HepG2 (cell line): Measurements from ENCODE around the gene BMPR1B. TPM values are rescaled to one million over a fixed set of nuclear protein-coding genes. Genes with fewer than 3 reads are reported as not detected.

ENCODE experiments used
- ATAC-seq: fragments of 200-7000 bp; cut with Tn5 transposase; 3 replicates; pipeline ENCODE4 v1.9.1; 2020; ENCODE audit warnings: mild to moderate bottlenecking, moderate library complexity
- BruUV-seq: library from RNA; stranded (reverse); fragments of 400-500 nt; replicated peaks from 2 replicates; lab custom pipeline; 2021; lab: Mats Ljungman, UMichigan
- CTCF ChIA-PET: fragments of 300-600 bp; formaldehyde crosslinking; extraction: SDS; loops from one replicate; lab custom pipeline; 2021; ENCODE audit warnings: low total read pairs, inconsistent platforms, low intra/inter-chr PET ratio; lab: Yijun Ruan, JAX
- POLR2A ChIA-PET: fragments of 350-600 bp; sonication (Branson Sonifier 250); formaldehyde crosslinking; loops from one replicate; lab custom pipeline; 2020; ENCODE audit warnings: antibody characterized with exemption, inconsistent platforms; lab: Yijun Ruan, JAX
- DNase-seq: peaks from one replicate; pipeline ENCODE4 v3.0.0-alpha.2; 2015; ENCODE audit warnings: low spot score
- FAIRE-seq: peaks from 3 replicates; lab custom pipeline; 2011; peaks lifted over from hg19 to GRCh38; lab: Jason Lieb, UNC
- H2AFZ ChIP-seq: one replicate; pipeline ENCODE4 v1.6.1; 2011; ENCODE audit warnings: low read length, inconsistent platforms
- H3K27ac ChIP-seq: fragments of 300-600 bp; 3 replicates; pipeline ENCODE4 v1.8.0; 2011; ENCODE audit warnings: mixed run types, mild to moderate bottlenecking, mixed read lengths, low read length, inconsistent platforms; ENCODE audit not compliant: insufficient read depth; ENCODE audit errors: extremely low read length
- H3K27me3 ChIP-seq, 2 experiments: fragments of 200-600 bp in 1 of 2; 2 replicates in 1 of 2; 3 replicates in 1 of 2; pipeline versions ENCODE4 v1.6.0 to v1.8.0; 2011; ENCODE audit warnings: low read length in 2 of 2, mild to moderate bottlenecking in 2 of 2, moderate library complexity in 2 of 2, inconsistent platforms in 1 of 2; ENCODE audit not compliant: insufficient read depth in 2 of 2, control insufficient read depth in 1 of 2
- H3K36me3 ChIP-seq, 2 experiments: fragments of 200-600 bp in 1 of 2; replicated peaks in 1 of 2; 2 replicates in 1 of 2; 3 replicates in 1 of 2; pipeline versions ENCODE4 v1.5.1 to v1.8.0; 2011; ENCODE audit warnings: low read length in 2 of 2, inconsistent platforms in 1 of 2; ENCODE audit not compliant: insufficient read depth in 2 of 2, control insufficient read depth in 1 of 2
- H3K4me1 ChIP-seq: 2 replicates; pipeline ENCODE4 v1.5.1; 2012; ENCODE audit warnings: low read length, inconsistent platforms; ENCODE audit not compliant: insufficient read depth
- H3K4me2 ChIP-seq: 2 replicates; pipeline ENCODE4 v1.6.0; 2011; ENCODE audit warnings: low read depth, low read length, inconsistent platforms
- H3K4me3 ChIP-seq, 3 experiments: fragments of 200-600 bp in 1 of 3; sonication (generic), shearing (Covaris generic) in 1 of 3; replicated peaks in 1 of 3; 2 replicates each; pipeline ENCODE4 v1.5.1; 2011 to 2016; ENCODE audit warnings: low read length in 3 of 3, inconsistent platforms in 2 of 3, low read depth in 2 of 3, mild to moderate bottlenecking in 2 of 3, control low read depth in 1 of 3, mixed read lengths in 1 of 3; ENCODE audit not compliant: insufficient read depth in 1 of 3
- H3K79me2 ChIP-seq: one replicate; pipeline ENCODE4 v1.6.1; 2011; ENCODE audit warnings: low read length, inconsistent platforms; ENCODE audit not compliant: insufficient read depth
- H3K9ac ChIP-seq: 2 replicates; pipeline ENCODE4 v1.6.0; 2011; ENCODE audit warnings: mild to moderate bottlenecking, low read depth, low read length, inconsistent platforms; ENCODE audit not compliant: insufficient read depth
- H3K9me3 ChIP-seq: 2 replicates; pipeline ENCODE4 v1.5.1; 2012; ENCODE audit warnings: mild to moderate bottlenecking, low read length
- H4K20me1 ChIP-seq: 2 replicates; pipeline ENCODE4 v1.6.0; 2011; ENCODE audit warnings: inconsistent platforms, mild to moderate bottlenecking, low read length, moderate library complexity; ENCODE audit not compliant: insufficient read depth
- STAG1 ChIP-seq: sonication (generic); formaldehyde crosslinking; IDR thresholded peaks from 2 replicates; pipeline ENCODE4 v1.4.0; 2020; ENCODE audit warnings: missing genetic modification reagents
- THYN1 ChIP-seq: sonication (generic); formaldehyde crosslinking; IDR thresholded peaks from 2 replicates; pipeline ENCODE4 v1.8.1; 2023; ENCODE audit warnings: low read depth, mild to moderate bottlenecking, moderate library complexity, missing genetic modification reagents, borderline replicate concordance
- ZMYM3 ChIP-seq: sonication (generic); formaldehyde crosslinking; IDR thresholded peaks from 2 replicates; pipeline ENCODE4 v1.5.1; 2020; ENCODE audit warnings: mild to moderate bottlenecking, missing genetic modification reagents
- ZNF615 ChIP-seq: sonication (generic); formaldehyde crosslinking; IDR thresholded peaks from 2 replicates; pipeline ENCODE4 v1.5.0; 2020; ENCODE audit warnings: mild to moderate bottlenecking, missing genetic modification reagents, borderline replicate concordance
- ZNF775 ChIP-seq: sonication (generic); formaldehyde crosslinking; IDR thresholded peaks from 2 replicates; pipeline ENCODE4 v1.4.0; 2020; ENCODE audit warnings: missing genetic modification reagents, mild to moderate bottlenecking, moderate library complexity, borderline replicate concordance
- WGBS: methylation state at CpG from one replicate; pipeline ENCODE4 v1.1.6; 2017; ENCODE audit warnings: low lambda C conversion rate; 5-methylcytosine and 5-hydroxymethylcytosine counted together
- in situ Hi-C: cut with HindIII; loops from 2 replicates; pipeline ENCODE4 v1.10.0; 2017; ENCODE audit warnings: low pct_unique_long_range_greater_than_20kb; ENCODE audit not compliant: extremely low pct_ligation_motif_present
- intact Hi-C: fragments of 100-400 bp; cut with micrococcal nuclease; formaldehyde crosslinking; loops from one replicate; pipeline ENCODE4 v1.10.0; 2022; ENCODE audit not compliant: unreplicated experiment
- polyA plus RNA-seq, 8 experiments: library from polyadenylated mRNA; depleted of rRNA in 3 of 8; stranded (reverse) in 7 of 8; unstranded in 1 of 8; fragments of >200 nt; fragmentation: Illumina TruSeq in 4 of 8; extraction: Trizol in 4 of 8; gene quantifications; 2 replicates each; pipeline versions ENCODE4 v1.2.1 to v1.2.3, GENCODE V29; 2011 to 2016; ENCODE audit warnings: low read depth in 4 of 8, missing spikeins in 1 of 8, mixed read lengths in 1 of 8; ENCODE audit not compliant: insufficient read depth in 1 of 8
- total RNA-seq, 5 experiments: library from RNA; depleted of rRNA; stranded (reverse); fragments of >200 nt; fragmentation: Illumina TruSeq; extraction: Trizol; gene quantifications; 2 replicates each; pipeline ENCODE4 v1.2.3, GENCODE V29; 2016; ENCODE audit warnings: low read depth in 1 of 5
- TF ChIP-seq, protein P1 (sequence below): sonication (generic); formaldehyde crosslinking; IDR thresholded peaks from 2 replicates; pipeline ENCODE4 v1.5.0; 2020; ENCODE audit warnings: mild to moderate bottlenecking, missing genetic modification reagents, moderate library complexity

The BMPR1B gene
- total and polyA plus RNA-seq, 2 of the 13 experiments (the other 11 are each of a cell fraction or from before 2014, with no cell fraction given), result 0.07 TPM; not detected in 1

DNA sequence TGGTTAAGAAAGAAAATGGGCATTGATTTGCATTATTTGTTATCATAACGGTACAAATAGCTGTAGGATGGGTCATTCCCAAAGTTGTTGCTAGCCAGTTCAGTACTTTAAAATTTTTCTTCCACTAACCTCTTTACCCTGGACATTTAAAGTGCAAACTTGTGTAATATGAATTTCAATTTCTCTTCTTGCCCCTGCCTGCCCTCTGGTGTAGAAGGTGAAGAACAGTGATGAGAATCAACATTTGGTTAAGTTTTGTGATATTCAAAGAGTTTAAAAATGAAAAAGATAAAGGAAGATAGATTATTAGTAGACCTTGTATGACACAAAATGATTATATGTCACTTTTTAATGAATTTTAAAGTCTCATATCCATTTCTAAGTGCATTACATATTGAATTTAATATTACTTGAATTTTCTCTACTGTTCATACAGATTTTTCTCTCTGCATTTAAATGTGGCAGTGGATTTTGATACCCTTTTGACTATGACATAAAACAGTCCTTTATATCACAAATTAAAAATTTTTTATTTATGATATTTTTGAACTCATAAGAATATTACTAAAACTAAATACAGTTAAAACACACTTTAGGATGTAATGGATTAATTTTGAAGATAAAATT, 337.7 kb downstream of the BMPR1B start:
- in situ Hi-C loops, result no loop called here
- H2AFZ ChIP-seq, result no peak overlapping the region
- intact Hi-C loops, result loop anchor here (1.0 kb wide), 1 partner anchor 474 kb away; no protein-coding TSS in a partner anchor
- CTCF ChIA-PET, result interaction anchor here (1.4 kb wide), 1 partner anchor 474 kb away, joined by 5 read pairs; no protein-coding TSS in a partner anchor
- WGBS, result 0% methylated on average over 1 of the region's 1 CpG
- H4K20me1 ChIP-seq, result no peaks in the 10 kb centered on the region
- H3K4me2 ChIP-seq, result no peak overlapping the region
- no peaks in the 10 kb centered on the region for H3K36me3 ChIP-seq
- no peaks in the 10 kb centered on the region for H3K4me1 ChIP-seq
- H3K9me3 ChIP-seq, result no peaks in the 10 kb centered on the region
- DNase-seq (peak; percentile 5), FAIRE-seq (no peak), ATAC-seq (peak; percentile 43; the same call in 1 of the 3 replicates)
- H3K4me3 ChIP-seq, result no peak overlapping the region
- no peak overlapping the region for H3K27ac ChIP-seq
- H3K9ac ChIP-seq, result no peak overlapping the region
- no peaks in the 10 kb centered on the region for H3K79me2 ChIP-seq
- POLR2A ChIA-PET, result no interaction called here
- no peaks in the 10 kb centered on the region for H3K27me3 ChIP-seq
- TF ChIP-seq ZMYM3 (no peak), ZNF615 (no peak), THYN1 (CRISPR knock-in tag) (no peak), ZNF775 (no peak), STAG1 (CRISPR knock-in tag) (peak; percentile 70)
- TF ChIP-seq, protein P1, sequence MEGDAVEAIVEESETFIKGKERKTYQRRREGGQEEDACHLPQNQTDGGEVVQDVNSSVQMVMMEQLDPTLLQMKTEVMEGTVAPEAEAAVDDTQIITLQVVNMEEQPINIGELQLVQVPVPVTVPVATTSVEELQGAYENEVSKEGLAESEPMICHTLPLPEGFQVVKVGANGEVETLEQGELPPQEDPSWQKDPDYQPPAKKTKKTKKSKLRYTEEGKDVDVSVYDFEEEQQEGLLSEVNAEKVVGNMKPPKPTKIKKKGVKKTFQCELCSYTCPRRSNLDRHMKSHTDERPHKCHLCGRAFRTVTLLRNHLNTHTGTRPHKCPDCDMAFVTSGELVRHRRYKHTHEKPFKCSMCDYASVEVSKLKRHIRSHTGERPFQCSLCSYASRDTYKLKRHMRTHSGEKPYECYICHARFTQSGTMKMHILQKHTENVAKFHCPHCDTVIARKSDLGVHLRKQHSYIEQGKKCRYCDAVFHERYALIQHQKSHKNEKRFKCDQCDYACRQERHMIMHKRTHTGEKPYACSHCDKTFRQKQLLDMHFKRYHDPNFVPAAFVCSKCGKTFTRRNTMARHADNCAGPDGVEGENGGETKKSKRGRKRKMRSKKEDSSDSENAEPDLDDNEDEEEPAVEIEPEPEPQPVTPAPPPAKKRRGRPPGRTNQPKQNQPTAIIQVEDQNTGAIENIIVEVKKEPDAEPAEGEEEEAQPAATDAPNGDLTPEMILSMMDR (CRISPR knock-in tag), result peak; percentile 49
- BruUV-seq, result no TSS peak
